Stimulated activated CD8-positive, alpha-beta memory T cell treated with anti-CD3 and anti-CD28 coated beads, Interleukin-7, amount 100 ng/mL, for 48 hours (primary cell): Measurements from ENCODE around the gene STH.
"Not testable (repeated sequence)": the region's sequence is repeated elsewhere in the genome, so short reads cannot be mapped to it uniquely, and the experiment has no call there.

Experiments used
- DNase-seq, 2 donors: peaks; one replicate each; pipeline ENCODE4 v3.0.0-alpha.2; 2020; ENCODE audit warnings: low read depth in 1 of 2; ENCODE audit errors: extremely low read depth in 1 of 2

Gene STH, protein sequence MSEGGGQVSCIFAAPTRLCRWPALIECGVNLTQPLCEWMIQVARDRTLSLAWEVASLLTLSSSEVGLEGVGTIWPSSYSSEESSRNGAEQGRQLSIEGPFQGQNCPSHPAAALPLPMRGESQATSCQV

DNA sequence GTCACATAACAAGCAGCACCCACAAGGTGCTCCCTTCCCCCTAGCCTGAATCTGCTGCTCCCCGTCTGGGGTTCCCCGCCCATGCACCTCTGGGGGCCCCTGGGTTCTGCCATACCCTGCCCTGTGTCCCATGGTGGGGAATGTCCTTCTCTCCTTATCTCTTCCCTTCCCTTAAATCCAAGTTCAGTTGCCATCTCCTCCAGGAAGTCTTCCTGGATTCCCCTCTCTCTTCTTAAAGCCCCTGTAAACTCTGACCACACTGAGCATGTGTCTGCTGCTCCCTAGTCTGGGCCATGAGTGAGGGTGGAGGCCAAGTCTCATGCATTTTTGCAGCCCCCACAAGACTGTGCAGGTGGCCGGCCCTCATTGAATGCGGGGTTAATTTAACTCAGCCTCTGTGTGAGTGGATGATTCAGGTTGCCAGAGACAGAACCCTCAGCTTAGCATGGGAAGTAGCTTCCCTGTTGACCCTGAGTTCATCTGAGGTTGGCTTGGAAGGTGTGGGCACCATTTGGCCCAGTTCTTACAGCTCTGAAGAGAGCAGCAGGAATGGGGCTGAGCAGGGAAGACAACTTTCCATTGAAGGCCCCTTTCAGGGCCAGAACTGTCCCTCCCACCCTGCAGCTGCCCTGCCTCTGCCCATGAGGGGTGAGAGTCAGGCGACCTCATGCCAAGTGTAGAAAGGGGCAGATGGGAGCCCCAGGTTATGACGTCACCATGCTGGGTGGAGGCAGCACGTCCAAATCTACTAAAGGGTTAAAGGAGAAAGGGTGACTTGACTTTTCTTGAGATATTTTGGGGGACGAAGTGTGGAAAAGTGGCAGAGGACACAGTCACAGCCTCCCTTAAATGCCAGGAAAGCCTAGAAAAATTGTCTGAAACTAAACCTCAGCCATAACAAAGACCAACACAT lies at the start of gene STH:
STH (plus strand) TSS at position 264 of the 913 bp plus-strand sequence; CDS start at position 294, 30 bp downstream.
- DNase-seq = no peak

DNA sequence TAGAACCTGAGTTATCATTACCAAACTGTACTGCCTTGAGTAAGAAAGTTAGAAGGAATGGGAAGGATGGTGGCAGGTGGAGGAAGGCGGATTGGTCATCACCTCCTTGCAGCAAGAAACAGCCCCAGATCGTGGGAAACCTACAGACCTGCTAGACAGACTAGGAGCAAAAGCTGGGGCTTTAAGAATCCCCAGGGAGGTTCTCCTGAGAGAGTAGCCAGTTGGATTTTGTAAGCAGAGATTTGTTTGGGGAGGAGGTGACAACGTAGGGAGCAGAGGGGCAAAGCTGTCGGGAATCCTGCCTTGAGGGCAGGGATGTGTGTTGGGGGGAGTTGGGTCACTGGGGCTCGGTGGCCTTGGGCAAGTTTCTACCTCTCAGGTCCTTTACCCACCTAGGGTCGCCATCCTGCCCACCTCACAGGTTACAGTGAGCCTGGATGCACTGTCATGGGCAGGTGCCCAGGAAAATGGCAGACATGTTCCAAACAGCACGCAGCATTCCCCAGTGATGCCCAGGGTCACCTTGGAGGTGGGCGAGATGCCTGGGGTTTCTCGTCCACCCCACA lies 49.2 kb upstream of the STH start:
- no peak for DNase-seq

DNA sequence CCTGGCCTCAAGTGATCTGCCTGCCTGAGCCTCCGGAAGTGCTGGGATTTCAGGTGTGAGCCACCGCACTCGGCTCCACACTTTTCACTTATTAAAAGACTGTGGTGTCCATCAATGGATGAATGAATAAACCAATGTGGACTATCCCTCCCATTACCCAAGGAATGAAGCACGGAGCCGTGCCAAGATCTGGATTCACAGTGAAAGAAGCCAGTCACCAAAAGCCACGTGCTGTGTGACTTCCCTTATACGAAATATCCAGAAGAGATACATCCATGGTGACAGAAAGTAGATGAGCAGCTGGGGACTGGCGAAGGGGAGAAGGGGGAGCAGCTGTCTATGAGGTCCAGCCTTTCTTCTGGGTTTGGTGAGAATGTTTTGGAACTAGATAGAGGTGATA lies 48.2 kb upstream of the STH start:
- no peak for DNase-seq

DNA sequence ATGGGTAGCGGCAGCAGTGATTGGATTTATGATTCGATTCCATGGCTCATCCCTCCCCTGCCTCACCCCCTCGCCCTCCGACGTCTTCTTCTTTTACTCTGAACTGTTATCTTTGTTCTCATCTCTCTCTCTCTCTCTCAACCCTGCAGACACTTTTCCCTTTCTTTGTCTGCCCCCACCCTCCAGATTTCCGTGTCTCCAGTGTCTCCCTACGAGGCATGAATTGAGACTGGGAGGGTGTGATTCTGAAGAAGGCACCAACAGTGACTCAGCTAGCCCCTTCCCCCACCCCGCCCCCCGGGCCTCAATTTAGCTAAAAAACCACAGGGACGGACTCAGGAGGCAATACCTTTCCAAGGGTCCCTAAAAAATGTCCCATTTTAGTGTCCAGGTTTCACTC lies 47.6 kb upstream of the STH start:
- no peak for DNase-seq

DNA sequence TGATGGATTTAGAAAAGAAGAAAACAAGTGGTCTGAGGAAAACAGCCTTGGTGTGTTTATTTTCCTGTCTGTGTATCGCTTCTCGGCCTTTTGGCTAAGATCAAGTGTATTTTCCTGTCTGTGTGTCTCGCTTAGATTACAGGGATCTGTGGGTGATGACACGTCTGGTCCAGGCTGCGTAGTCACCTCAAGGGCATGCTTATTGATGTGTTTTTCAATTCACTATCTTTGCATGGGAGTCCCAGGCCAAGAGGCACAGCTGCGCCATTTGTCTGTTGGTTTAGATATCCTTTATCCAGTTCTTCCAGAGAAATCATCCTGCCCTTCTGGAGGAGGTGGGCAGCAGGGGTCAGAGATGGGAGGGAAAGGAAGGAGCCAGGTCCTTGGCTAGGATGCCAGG lies 47.1 kb upstream of the STH start:
- DNase-seq = no peak

DNA sequence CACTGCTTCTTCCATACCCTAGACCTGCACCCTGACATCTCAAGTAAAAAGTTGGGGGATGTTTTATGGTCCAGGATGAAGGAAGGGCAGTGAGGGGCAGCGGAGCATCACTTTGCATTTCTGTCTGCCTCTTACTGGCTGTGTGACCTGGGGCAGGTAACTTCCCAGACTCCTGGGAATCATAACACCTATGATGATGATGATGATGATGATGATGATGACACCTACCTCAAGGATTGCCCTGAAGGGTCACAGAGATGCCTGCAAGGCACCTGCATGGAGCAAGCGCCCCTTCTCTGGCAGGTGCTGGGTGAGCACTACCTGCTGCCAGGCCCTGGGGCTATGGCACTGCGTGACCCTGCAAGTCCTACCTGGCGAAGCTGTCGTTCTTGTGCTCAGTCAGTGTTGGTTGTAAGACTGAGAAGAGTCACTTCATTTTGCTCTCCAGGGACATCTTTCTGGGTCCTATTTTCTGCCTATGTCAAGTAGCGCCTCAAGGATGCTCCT lies 46.2 kb upstream of the STH start:
- no peak for DNase-seq

DNA sequence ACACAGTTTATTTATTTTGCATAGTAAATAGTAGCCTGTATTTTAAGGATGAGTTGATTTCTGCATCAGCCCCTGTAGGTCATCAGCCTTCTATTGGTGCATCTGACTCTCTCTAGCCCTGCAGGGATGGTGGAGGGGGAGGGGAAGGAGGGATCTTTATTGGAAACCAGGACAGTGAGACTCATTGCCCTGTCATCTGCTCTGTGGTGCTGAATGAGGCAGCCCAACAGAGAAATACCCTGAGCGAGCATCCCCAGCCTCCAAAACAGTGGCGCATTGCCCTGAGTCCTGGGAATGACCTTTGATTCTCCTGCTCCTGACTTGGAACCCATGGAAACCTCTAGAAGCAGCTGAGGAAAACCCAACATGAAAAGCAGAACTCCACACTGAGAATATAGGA lies 45.5 kb upstream of the STH start:
- DNase-seq = no peak

DNA sequence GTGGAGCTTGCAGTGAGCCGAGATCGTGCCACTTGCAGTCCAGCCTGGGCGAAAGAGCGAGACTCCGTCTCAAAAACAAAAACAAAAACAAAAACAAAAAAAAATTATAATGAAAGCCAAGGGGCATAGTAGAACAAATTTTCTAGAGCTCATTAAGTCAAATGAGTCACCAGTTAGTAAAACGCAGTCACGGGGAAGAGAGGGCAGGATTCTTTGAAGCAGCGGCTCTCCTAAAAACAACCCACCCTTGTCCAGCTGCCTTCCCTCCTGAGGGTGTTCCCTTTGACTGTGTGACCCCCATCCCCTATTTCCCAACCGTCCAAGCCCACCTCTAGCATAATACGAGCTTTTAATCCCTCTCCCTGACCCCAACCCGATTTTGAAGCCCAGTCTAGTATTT lies 44.1 kb upstream of the STH start:
- DNase-seq = no peak

DNA sequence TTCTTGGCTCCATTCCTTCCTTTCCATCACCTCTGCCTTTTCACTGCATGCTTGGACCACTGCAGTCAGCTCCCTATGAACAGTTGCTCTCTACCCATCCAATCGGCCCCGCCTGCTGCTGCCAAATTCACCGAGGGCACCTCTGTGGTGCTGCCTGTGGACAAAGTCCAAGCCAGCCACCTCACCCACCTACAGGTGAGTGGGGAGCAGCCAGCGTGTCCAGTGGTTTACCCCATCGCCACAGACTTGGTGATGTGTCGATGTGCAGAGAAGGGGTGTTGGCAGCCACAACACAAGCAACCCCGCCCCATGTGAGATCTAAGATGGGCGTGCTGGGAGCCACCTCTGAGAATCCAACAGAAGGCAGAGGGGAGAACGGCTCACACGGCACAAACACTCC lies 43.7 kb upstream of the STH start:
- no peak for DNase-seq

DNA sequence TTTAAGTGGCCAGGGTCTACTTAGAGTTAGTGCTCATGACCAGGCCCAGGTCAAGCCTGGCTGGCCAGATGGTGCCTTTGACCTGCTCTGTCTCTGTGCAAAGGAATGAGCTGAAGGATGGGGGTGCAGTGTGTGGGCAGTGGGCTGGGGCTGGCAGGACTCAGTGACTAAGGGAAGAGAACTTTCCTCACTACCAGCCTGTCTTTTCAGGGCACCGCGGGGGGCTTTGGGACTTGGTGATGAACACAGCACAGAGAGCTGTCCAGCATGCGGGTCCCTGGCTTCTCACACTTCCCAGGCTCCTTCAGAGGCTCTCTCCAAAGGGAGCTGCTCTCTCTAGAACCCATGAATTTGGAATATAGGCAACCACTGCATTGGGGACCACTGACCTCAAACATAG lies 43.0 kb upstream of the STH start:
- DNase-seq = no peak

DNA sequence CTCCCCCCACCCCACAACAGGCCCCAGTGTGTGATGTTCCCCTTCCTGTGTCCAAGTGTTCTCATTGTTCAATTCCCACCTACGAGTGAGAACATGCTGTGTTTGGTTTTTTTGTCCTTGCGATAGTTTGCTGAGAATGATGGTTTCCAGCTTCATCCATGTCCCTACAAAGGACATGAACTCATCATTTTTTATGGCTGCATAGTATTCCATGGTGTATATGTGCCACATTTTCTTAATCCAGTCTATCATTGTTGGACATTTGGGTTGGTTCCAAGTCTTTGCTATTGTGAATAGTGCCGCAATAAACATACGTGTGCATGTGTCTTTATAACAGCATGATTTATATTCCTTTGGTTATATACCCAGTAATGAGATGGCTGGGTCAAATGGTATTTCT lies 42.3 kb upstream of the STH start:
- DNase-seq = not testable (repeated sequence)

DNA sequence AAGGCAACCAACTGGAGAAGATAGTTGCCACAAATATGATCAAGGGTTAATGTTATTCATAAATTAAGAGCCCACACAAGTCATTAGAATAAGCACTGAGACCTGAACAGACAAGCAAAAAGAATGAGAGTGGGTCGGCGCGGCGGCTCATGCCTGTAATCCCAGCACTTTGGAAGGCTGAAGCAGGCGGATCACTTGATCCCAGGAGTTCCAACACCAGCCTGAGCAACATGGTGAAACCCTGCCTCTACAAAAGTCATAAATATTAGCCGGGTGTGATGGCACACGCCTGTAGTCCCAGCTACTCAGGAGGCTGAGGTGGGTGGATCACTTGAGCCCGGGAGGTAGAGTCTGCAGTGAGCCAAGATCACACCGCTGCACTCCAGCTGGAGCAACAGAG lies 40.7 kb upstream of the STH start:
- DNase-seq = no peak

DNA sequence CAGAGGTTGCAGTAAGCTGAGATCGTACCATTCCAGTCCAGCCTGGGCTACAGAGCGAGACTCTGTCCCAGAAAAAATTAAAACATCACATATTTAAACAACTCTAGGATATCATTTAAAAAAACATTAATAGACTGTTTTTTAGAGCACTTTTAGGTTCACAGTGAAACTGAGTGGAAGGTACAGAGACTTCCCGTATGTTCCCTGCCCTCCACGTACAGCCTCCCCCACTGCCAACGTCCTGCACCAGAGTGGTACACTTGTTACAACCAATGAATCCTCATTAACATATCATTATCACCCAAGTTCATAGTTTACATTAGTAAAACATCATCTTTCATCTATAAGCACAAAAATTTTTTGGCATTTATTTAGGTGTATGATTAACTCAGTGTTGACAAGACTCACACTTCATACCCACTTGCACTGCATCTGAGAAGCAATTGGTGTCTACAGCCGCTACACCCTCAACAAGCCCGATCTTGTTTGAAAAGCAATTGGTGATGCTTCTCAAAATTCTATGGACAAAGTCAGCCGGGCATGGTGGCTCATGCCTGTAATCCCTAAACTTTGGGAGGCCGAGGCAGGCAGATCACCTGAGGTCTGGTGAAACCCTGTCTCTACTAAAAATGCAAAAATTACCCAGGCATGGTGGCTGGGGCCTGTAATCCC lies 39.9 kb upstream of the STH start:
- DNase-seq = no peak

DNA sequence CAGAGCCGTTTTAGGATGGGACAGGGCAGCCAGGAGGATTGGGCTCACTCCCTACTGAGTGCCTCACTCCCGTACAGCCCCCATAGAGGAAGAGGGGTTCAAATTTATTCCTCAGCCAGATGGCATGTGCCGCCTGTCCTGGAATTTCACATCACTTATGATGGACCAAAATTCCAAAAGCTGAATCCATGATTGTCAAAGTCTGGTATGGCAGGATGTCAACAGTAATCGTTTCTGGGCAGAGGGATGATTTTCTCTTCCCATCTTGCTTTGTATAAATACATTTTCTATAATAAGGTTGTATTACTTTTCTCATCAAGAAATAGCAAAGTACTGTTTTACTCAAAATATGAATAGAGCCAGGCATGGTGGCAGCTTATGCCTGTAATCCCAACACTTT lies 38.7 kb upstream of the STH start:
- no peak for DNase-seq

DNA sequence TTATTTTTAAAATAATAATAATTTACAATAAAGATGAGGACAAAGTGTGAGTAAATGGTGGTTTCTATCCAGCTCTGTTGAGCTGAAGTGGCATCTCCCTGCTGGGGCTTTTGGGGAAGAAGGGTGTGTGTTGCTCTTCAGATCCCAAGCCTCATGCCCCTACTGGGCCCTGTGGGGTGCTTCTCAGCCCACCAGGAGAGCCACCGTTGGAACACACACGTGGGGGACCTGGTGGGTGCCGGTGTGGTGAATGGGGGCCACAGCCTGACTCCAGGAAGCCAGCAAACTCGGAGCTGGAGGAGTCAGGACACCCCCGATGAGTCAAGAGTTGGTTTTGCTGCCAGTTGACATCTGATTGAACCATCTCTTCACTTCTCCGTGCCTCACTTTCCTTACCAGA lies 37.8 kb upstream of the STH start:
- no peak for DNase-seq

DNA sequence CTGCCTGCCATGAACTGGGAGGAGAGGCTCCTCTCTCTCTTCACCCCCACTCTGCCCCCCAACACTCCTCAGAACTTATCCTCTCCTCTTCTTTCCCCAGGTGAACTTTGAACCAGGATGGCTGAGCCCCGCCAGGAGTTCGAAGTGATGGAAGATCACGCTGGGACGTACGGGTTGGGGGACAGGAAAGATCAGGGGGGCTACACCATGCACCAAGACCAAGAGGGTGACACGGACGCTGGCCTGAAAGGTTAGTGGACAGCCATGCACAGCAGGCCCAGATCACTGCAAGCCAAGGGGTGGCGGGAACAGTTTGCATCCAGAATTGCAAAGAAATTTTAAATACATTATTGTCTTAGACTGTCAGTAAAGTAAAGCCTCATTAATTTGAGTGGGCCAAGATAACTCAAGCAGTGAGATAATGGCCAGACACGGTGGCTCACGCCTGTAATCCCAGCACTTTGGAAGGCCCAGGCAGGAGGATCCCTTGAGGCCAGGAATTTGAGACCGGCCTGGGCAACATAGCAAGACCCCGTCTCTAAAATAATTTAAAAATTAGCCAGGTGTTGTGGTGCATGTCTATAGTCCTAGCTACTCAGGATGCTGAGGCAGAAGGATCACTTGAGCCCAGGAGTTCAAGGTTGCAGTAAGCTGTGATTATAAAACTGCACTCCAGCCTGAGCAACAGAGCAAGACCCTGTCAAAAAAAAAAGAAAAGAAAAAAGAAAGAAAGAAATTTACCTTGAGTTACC lies 36.7 kb upstream of the STH start:
- DNase-seq = no peak

DNA sequence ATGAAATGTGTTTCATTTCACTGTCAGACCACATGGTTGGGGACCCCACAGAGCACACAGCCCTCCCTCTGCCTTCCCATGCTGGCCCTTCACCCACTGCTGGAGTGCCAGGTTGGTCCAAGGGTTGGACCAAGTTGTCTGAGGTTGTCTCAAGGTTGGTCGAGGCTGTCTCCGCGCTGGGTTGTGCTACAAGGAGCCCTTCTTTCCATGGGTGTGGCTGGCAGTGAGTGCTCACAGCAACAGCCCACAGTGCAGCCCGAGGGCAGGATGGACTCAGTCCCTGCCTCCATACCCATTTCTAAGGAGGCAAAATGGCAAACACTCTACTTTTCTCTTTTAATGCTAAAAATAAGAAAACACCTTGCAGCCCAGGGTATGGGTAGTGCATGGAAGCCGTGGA lies 35.8 kb upstream of the STH start:
- DNase-seq = no peak

DNA sequence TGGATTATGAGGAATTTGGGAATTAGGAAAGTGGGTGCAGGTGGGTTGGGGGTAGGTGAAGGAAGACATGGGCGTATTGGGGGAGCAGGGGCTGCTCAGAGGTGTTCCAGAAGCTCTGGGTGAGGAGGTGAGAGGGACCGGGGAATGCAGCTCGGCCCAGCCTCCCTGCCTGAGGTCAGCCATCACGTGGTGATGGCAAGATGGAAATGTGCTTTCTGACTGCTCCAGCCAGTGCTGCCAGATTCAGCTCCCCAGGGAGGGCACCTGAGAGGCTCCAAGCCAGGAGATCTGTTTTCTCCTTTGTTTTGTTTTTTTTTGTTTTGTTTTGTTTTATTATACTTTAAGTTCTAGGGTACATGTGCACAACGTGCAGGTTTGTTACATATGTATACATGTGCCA lies 35.2 kb upstream of the STH start:
- no peak for DNase-seq

DNA sequence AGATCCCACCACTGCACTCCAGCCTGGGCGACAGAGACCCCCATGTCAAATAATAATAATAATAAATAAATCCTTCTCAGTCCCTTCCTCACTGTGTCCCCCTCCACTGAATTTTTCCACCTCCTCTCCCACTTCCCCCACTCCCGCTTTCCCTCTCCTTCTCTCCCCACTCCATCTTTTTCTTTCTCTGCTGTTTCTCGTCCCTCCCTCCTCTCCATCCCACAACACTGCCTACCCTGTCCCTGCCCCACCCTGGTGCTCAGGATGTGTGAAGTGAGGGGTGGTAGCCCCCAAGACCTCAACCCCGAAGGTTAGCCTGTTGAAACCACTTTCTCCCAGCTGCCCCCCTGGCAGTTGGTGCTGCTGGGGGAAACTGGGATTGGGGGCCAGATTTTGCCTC lies 34.4 kb upstream of the STH start:
- DNase-seq = no peak

DNA sequence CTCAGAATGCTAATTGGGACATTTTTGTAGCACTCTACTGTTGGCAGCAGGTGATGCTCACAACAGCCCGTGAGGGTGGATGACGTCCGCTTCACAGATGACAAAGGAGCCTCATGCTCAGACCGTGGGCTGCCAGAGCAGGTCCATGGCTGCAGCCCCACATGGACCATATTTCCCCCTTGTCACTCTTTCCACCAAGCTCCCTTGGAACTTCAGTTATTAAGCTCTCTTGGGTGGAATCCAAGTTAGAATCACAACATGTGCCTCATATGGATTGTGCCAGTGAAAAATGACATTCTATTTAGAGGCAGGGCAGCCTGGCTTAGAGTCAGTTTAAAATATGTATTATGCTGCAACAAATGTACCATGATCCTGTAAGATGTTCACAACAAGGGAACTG lies 33.2 kb upstream of the STH start:
- DNase-seq = no peak
